Tibial nerve (tissue), 3 donors: ENCODE measurements around the gene PPP2R3A.

Experiments used
- POLR2A ChIP-seq, 2 donors: fragments of 450-650 bp; IDR thresholded peaks; one replicate each; pipeline ENCODE4 v1.6.1; 2017; ENCODE audit warnings: antibody characterized with exemption in 2 of 2, mild to moderate bottlenecking in 2 of 2, moderate library complexity in 2 of 2
- TF ChIP-seq, protein P1 (sequence below), 5 experiments: fragments of 200-600 bp in 3 of 5; fragments of 450-650 bp in 2 of 5; sonication (generic) in 3 of 5; IDR thresholded peaks; one replicate each; pipeline ENCODE4 v1.5.1; 2016 to 2019; ENCODE audit warnings: antibody characterized with exemption in 5 of 5, mild to moderate bottlenecking in 3 of 5, moderate library complexity in 2 of 5

GRCh38 chr3:135970506-135971116 lies 5.1 kb downstream of the PPP2R3A start:
- TF ChIP-seq, protein P1, sequence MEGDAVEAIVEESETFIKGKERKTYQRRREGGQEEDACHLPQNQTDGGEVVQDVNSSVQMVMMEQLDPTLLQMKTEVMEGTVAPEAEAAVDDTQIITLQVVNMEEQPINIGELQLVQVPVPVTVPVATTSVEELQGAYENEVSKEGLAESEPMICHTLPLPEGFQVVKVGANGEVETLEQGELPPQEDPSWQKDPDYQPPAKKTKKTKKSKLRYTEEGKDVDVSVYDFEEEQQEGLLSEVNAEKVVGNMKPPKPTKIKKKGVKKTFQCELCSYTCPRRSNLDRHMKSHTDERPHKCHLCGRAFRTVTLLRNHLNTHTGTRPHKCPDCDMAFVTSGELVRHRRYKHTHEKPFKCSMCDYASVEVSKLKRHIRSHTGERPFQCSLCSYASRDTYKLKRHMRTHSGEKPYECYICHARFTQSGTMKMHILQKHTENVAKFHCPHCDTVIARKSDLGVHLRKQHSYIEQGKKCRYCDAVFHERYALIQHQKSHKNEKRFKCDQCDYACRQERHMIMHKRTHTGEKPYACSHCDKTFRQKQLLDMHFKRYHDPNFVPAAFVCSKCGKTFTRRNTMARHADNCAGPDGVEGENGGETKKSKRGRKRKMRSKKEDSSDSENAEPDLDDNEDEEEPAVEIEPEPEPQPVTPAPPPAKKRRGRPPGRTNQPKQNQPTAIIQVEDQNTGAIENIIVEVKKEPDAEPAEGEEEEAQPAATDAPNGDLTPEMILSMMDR (IDR thresholded peaks at IDR 0.05) = no peak
- no peak for TF ChIP-seq POLR2A (IDR thresholded peaks at IDR 0.05)
